NT2/D1 (cell line): ENCODE measurements around the gene EIF4EBP3.

Source experiments
- SUZ12 ChIP-seq: IDR thresholded peaks from 2 replicates; pipeline ENCODE4 v1.6.1; 2011; ENCODE audit not compliant: insufficient read length, insufficient read depth; ENCODE audit errors: extremely low read depth
- YY1 ChIP-seq: IDR thresholded peaks from 2 replicates; pipeline ENCODE4 v1.6.1; 2011; ENCODE audit not compliant: insufficient read length, insufficient read depth
- ZNF274 ChIP-seq: IDR thresholded peaks from 2 replicates; pipeline ENCODE4 v1.6.1; 2011; ENCODE audit warnings: mild to moderate bottlenecking, low read depth, low read length

DNA sequence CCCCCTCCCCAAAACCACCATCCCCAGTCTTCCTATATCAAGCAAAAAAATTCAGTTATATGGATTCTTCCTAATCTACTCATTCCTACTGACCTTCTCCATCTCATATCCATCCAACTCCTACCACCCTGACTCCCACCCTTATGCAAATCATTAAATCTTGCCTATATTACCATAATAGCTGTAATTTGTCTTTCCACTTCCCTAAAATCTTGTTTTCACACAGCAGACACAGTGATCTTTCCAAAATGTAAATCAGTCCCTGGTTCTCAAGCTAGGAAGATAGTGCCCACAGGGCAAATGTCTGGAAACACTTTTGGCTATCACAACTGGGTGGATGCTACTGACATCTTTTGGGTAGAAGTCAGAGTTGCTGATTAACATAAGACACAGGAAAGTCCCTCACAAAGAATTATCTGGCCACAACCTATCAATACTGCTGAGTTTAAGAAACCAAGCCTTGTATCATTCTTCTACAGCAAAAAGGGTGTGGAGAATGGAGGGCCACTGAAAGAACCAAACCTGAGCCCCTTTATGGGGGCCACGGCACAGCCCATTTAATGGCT, 8.4 kb downstream of the EIF4EBP3 start:
- TF ChIP-seq ZNF274 (no peak), SUZ12 (no peak), YY1 (no peak)
